ENCODE measurements around the gene TOR1B.

DNA sequence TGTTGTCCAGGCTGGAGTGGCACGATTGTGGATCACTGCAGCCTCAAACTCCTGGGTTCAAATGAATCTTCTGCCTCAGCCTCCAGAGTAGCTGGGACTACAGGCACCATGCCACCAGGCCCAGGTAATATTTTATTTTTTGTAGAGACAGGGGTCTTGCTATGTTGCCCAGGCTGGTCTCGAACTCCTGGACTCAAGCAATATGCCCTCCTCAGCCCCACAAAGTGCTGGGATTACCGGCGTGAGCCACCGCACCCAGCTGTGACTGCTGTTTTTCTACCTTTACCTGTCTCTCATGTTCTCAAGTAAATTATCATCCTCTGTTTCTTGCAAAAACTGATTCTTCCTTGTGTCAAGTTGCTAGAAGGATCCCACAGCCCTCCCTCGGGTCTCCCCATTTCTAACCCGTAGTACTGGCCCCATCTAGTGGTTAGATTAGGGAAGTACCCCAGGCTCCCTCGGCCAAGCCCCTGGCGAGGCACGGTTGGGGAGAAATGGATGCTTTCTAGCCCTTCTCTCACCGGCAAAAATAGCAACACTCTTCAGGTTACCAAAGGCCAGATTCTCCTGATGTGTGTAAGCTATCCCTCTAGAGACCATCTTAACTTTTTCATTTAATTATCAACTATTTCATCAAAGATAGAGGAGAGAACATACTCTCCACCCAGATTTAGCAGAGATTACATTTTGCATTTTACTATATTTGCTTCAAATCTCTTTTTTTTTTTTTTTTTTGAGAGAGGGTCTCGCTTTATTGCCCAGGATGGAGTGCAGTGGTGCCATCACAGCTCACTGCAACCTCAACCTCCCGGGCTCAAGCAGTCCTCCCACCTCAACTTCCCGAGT lies 19.2 kb upstream of the TOR1B start:
- no peak for TF ChIP-seq POLR2A (IDR thresholded peaks at IDR 0.05; ENCODE audit: borderline replicate concordance, extremely low read depth, insufficient read depth, insufficient read length)
- TF ChIP-seq, protein P1, sequence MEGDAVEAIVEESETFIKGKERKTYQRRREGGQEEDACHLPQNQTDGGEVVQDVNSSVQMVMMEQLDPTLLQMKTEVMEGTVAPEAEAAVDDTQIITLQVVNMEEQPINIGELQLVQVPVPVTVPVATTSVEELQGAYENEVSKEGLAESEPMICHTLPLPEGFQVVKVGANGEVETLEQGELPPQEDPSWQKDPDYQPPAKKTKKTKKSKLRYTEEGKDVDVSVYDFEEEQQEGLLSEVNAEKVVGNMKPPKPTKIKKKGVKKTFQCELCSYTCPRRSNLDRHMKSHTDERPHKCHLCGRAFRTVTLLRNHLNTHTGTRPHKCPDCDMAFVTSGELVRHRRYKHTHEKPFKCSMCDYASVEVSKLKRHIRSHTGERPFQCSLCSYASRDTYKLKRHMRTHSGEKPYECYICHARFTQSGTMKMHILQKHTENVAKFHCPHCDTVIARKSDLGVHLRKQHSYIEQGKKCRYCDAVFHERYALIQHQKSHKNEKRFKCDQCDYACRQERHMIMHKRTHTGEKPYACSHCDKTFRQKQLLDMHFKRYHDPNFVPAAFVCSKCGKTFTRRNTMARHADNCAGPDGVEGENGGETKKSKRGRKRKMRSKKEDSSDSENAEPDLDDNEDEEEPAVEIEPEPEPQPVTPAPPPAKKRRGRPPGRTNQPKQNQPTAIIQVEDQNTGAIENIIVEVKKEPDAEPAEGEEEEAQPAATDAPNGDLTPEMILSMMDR (IDR thresholded peaks at IDR 0.05 in 2 of 3, conservative IDR thresholded peaks at IDR 0.05 in 1 of 3; ENCODE audit: borderline replicate concordance in 1 of 3, insufficient read depth in 1 of 3, low read depth in 2 of 3, low read length in 2 of 3), result peak in 2 of 3 experiments; percentile 91 to 95; a peak in 4 of 6 replicates
